Fibroblast of skin of abdomen (primary cell): Measurements from ENCODE around the gene C22orf42.
"Not testable (repeated sequence)": the region's sequence is repeated elsewhere in the genome, so short reads cannot be mapped to it uniquely, and the experiment has no call there.

ENCODE experiments used
- DNase-seq: peaks from one replicate; pipeline ENCODE4 v3.0.0-alpha.2; 2013

Gene C22orf42

DNA sequence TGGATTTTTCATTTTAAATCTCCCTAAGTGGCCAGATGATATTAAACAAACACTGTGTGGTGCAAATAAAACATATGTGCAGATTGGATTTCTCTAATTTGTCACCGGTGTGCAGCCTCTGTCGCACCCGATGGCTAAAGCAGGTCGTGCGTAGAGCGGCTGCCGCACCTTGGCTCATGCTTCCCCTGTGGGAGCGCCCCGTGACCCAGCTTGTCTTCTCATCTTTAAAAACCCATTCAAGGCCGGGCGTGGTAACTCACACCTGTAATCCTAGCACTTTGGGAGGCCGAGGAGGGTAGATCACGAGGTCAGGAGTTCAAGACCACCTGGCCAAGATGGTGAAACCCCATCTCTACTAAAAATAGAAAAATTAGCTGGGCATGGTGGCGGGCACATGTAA is 24.3 kb downstream of the C22orf42 start:
- not testable (repeated sequence) for DNase-seq

DNA sequence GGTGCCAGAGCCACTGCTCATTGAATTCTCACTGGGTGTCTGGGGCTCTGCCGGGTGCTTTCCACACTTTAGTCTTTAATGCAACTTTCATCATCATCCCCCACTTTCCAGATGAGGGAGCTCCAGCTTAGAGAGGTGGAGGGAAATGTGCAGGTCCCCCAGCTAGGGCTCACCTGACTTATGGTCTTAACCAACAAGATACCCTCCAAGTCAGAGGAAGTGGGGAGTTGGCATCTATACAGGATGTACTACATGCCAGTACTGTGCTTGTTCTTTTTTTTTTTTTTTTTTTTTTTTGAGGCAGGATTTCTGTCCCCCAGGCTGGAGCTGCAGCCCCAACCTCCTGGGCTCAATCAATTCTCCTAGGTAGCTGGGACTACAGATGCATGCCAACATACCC is 26.3 kb downstream of the C22orf42 start:
- no peak for DNase-seq

DNA sequence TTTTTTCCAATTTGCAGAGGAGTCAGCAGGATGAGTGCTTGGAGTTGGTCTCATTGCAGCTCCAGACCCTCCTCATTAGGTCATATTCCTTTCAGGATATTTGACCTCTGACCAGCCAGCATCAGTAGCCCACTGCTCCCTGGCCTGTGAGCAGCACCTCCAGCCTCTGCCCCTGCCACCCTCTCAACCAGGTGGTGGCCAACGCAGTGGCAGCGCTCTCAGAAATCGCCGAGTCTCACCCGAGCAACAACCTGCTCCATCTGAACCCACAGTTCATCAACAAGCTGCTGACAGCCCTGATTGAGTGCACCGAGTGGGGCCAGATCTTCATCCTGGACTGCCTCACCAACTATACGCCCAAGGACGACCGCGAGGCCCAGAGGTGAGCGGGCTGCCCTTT is 27.0 kb downstream of the C22orf42 start:
- DNase-seq: no peak

DNA sequence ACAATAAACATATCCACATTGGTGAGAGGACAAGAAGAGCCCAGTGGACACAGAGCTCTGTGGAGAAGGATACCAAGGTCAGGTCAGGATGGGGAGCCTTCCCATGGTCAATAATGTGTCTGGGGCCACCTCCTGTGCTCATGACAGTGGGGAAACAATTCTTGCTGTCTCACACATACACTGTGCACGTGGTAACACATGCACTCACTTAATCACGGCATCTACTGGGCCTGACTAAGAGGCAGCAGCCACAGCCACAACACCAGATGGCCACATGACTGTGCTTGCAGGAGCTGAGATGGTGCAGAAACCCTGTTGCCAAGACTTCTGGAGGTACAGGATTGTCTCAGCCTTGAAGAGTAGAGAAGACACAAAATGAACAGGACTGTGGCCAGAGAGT is 28.6 kb downstream of the C22orf42 start:
- no peak for DNase-seq

DNA sequence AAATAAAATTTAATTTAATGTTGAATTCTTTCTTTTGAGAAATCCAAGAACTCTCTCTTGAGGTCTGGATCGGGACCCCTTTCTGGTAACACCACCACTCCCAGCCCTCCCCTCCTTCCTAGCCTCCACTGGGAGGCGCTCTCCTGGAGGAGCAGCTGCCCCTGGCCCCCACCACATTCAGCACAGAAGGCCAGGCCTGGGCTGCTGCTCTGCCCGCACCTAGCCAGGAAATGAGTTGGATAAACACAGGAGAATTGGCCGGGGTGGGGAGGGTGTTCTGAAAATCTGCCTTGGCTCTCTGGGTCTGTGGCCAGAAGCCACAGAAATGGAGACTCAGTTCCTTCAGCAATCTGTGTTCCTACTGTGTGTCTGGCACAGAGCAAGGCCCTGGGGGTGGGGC is 31.2 kb downstream of the C22orf42 start:
- no peak for DNase-seq

DNA sequence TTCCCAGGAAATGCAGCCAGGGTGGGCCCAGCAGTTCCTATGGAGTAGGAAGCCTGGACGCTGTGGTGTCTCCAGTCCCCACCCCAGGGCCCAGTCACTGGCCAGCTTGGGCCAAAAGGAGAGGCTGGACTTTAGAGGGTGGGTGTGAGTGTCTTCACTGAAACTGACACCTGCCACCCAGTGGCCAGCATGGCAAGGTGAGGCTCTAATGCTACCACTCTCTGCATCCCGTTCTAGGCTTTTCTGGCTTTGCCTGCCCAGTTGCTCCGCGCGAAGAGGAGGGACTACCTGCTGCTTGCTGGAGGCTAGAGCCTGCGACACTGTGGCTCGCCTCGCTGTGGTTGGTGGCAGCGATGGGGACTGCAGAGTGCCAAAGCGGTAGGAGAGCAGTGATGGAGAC is 35.4 kb downstream of the C22orf42 start:
- DNase-seq: no peak

DNA sequence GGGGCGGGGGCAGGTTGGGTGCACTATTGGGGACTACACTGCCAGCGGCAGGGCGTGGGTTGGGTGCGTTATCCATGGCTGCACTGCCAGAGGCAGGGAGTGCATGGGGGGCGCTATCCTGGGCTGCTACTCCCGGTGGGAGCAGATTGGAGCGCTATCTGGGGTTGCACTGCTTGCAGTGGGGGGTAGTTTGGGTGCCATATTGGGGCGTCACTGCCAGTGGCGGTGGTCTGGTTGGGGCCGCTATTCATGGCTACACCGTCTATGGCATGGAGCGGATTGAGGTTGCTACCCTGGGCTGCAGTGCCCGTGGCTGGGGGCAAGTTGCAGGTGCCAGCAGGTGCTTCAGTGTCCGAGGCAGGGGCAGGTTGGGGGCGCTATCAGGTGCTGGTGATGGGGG is 36.2 kb downstream of the C22orf42 start:
- no peak for DNase-seq

DNA sequence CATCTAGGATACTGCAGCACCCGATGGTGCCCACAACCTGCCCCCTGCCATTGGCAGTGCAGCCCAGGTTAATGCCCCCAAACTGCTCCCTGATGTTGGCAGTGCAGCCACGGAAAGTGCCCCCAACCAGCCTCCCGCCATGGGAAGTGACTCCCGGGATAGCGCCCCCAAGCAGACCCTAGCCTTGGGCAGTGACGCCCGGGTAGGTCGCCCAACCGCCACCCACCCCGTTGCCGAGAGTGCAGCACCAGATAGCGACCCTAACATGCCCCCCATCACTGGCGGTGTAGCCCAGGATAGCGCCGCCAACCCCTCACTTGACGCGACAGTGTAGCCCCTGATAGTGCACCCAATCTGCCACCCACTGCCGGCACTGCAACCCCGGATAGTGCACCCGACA is 38.5 kb downstream of the C22orf42 start:
- DNase-seq: no peak

DNA sequence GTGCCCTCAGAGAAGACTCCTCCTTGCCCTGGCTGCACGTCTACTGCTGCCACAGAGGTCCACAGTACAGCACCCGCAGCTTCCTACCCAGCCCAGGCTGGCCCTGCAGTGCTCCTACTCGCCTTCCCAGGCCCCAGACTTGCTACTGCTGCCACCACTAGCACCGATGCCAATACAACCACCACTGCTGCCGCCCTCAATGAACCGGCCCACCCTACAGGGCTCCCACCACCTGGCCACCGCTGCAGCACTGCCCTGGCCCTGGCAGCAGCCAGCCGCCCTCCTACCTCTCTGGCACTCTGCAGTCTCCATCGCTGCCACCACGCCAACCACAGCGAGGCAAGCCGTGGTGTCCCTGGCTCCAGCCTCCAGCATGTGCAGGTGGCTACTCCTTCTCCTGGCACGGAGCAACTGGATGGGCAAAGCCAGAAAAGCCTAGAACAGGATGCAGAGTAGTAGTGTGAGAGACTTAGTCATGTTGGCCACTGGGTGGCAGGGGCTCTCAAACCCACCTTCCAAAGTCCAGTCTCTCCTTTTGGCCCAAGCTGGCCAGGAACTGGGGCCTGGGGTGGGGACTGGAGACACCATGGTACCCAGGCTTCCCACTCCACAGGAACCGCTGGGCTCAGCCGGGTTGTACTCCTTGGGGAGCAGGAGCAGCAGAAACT is 39.4 kb downstream of the C22orf42 start:
- DNase-seq: no peak

DNA sequence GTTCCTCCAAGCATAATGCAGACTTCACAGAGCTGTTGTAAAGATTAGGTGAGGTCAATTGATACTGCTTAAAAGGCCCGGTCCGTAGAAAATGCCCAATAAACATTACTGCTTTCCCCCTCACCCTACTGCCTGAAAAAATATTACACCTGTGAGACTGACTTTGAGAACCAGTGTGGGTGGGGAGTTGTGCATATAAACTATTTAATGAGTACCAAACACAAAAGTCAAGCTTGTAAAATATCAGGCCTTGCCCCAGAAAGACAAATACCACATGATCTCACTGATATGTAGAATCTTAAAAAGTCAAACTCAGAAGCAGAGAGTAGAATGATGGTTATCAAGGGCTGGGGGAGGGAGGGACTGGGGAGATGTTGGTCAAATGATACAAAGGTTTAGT is 46.7 kb downstream of the C22orf42 start:
- no peak for DNase-seq

DNA sequence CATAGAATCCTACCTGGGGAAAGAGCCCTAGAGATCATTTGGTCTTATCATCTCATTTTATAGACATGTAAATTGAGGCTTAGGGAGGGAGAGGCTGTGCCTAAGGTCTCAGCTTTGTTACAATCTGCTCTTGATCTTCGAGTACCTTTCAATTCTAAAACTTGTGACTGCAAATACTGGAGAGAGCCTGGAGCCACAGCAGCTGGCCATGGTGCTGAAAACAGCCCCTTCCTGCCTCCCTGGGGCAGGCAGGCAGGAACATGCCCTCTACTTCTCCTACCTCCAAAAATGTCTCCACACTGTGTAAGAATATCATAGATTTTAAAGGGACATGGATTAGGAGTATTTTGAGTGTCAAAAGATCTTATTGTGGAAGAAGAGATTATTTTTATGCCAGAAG is 52.2 kb downstream of the C22orf42 start:
- peak; percentile 3 for DNase-seq

DNA sequence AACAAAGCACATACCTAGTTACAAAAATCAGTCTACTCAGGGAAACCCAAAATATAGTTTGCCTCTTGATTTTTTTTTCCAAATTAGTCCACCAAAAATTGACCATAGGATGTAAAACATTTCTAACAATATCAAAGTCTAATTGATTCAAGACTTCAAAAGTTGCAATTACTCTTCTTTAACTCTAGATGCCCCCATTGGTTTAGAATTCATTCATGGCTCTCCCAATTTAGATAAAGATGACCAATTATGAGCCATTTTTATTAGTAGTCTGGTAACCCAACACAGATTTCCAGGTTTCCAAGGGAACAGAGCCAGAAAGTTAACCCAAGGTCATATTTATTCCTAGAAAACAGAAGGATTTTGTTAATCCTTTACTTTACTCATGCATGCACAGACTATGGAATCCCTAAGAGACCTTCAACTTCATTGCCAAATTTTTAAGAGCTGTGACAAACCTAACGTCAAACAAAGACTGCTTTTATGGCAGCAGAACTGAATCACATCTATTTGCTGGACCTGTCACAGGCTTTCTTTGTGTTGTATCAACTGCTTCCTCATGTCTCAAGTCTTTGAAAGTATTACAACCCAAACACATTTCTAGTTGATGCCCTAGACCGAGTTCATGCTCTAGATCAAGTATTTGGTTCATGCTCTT is 55.3 kb downstream of the C22orf42 start:
- DNase-seq: no peak

DNA sequence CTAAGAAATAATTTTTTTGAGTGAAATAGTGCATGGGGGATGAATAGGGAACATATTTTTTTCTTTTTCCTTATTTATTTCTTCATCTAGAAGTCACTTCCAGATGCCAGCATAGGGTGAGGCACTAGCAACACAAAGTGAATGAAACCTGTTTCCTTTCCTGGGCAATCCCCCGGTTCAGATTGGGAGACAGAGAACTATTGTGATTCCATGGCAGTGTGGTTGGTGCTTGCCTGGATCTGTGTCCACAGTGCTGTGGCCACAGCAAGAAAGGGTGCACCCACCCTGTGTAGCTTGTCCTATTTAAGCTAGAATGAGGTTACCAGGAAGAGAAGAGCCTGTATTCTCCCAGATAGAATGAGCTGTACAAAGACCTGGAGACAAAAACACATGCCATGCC is 58.4 kb downstream of the C22orf42 start:
- no peak for DNase-seq
